ENCODE results near the gene PTPRU.

GRCh38 chr1:29202584-29203340 lies 33.6 kb upstream of the PTPRU start:
- TF ChIP-seq CTCF (IDR thresholded peaks at IDR 0.05) (peak; percentile 92), ZFX (IDR thresholded peaks at IDR 0.05; ENCODE audit: borderline replicate concordance) (no peak)
